Measurements from ENCODE around the gene SEPTIN1.

SEPTIN1 gene, protein sequence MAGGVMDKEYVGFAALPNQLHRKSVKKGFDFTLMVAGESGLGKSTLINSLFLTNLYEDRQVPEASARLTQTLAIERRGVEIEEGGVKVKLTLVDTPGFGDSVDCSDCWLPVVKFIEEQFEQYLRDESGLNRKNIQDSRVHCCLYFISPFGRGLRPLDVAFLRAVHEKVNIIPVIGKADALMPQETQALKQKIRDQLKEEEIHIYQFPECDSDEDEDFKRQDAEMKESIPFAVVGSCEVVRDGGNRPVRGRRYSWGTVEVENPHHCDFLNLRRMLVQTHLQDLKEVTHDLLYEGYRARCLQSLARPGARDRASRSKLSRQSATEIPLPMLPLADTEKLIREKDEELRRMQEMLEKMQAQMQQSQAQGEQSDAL

DNA sequence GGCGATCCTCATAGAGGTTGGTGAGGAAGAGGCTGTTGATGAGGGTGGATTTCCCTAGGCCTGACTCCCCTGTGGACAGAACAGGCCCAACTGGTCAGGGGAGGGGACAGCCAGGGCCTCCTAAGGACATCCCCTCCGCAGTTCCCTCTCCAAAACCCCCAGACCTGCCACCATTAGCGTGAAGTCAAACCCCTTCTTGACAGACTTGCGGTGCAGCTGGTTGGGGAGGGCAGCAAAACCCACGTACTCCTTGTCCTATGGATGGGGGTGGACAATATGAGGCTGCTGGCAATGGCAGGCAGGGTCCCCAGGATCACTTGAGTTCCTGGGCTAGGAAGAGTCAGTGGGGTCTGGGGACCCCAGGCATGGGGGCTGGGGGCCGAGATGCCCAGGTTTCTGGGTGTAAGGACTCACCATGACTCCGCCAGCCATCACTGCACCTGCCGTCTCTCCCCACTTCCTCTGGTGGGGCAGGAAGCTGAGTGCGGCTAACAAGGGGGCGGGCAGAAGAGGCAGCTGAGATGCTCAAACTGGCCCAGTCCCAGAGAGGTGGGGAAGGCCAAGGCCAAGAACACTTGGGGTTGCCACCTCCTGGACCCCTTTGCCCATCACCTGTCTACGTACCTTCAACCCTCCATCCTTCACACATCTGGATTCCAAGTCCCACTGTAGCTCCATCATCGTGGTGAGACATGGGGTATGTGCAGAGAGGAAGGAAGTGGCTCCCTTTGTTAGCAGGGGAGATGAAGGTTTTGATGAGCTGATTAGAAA lies at the start of gene SEPTIN1:
Gene SEPTIN1, minus strand, starts transcription at position 451 of the 771 bp plus-strand sequence. Its CDS starts 19 bp downstream, at position 432.
- H3K27ac Mint-ChIP-seq: peak within 1 kb of the TSS; percentile 93
- peaks cover 48% of the 10 kb centered on the region for H3K36me3 Mint-ChIP-seq (ENCODE audit: low read depth)
- peak; percentile 85 for DNase-seq
- peaks cover 55% of the 10 kb centered on the region for H3K4me1 Mint-ChIP-seq (ENCODE audit: low read depth)
- H3K9me3 Mint-ChIP-seq: no peaks in the 10 kb centered on the region
- peak within 1 kb of the TSS; percentile 90 for H3K4me3 Mint-ChIP-seq
- H3K27me3 Mint-ChIP-seq: no peaks in the 10 kb centered on the region

DNA sequence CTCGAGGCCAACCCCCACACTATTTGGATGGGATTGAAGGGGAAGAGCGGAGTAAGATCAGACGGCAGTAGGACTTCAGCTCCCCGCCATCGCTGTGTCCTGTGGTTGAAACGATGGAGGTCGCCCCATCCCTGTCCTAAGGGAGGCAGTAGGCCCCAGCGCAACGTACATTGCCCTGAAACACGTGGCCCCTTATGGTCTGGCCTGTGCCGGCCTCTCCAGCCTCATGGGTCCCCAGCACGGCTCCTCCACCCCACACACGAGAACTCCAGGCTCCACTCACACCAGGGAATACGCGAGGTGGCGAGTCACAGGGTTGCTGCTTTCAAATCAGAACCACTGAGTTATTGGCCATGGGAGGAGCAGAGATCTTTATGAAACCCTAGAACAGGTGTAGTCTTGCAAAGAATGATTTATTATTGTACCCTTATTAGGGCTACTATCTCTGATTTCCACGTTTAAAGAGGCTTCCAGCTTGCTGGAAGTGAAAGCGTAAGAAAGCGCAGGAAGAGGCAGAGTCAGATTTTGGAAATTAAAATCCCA lies 48.1 kb upstream of the SEPTIN1 start:
- peaks cover 11% of the 10 kb centered on the region for H3K36me3 Mint-ChIP-seq (ENCODE audit: low read depth)
- H3K9me3 Mint-ChIP-seq: no peaks in the 10 kb centered on the region
- H3K4me3 Mint-ChIP-seq: no peak overlapping the region
- no peaks in the 10 kb centered on the region for H3K27me3 Mint-ChIP-seq
- peaks cover 43% of the 10 kb centered on the region for H3K4me1 Mint-ChIP-seq (ENCODE audit: low read depth)
- no peak overlapping the region for H3K27ac Mint-ChIP-seq
- no peak for DNase-seq

DNA sequence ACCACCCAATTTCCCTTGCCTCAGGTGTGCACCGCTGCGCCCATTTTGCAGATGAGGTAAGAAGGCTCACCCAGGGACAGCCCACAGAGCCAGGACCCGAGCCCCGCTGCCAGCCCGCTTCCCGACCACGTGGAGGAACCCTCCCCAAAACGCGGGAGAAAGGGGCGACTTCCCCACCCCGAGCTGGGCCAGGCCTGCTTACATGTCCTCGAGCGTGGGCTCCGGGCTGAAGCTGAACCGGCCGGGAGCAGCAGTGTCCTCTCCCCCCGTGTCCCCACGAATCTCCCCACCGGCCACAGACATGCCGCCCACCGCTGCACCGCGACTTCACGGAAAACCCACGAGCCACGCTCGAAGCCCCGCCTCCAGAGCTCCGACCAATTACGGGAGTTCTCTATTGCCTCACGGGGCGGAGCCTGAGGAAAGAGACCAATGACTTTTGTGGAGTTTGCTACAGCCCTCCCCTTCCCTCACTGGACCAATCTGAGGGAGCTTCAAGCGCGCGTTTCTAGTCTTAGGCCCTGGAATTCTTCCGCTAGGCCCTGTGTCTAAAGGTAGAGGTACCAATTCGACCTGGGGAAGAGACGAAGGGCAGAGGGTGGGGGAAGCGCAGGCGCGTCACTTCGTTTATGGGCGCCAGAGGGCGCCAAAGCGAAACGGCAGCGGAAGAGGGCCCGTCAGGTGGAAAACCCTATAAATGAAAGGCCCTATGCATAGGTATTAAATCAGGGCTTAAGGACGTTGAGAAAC lies 47.5 kb upstream of the SEPTIN1 start, which contains the start of gene DCTPP1:
Gene DCTPP1, minus strand, starts transcription at position 353 of the 750 bp plus-strand sequence. Its CDS starts 50 bp downstream, at position 303.
- Mint-ChIP-seq H3K36me3 (ENCODE audit: low read depth) (peaks cover 17% of the 10 kb centered on the region), H3K9me3 (no peaks in the 10 kb centered on the region), H3K27ac (no peak within 1 kb of the TSS)

DNA sequence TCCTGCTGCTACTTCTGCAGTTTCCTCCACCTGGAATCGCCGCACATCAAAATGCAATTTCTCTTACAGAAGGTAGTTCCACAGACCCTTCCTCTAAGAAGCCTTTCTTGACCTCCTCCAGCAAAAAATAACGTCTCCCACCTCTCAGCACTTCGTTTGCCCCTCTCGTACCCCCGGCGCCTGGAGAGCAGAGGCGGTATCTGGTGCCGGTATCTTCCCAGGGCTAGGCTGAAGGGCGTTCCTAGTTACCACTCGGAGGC lies 47.0 kb upstream of the SEPTIN1 start:
- H3K9me3 Mint-ChIP-seq: no peaks in the 10 kb centered on the region
- peaks cover 35% of the 10 kb centered on the region for H3K4me1 Mint-ChIP-seq (ENCODE audit: low read depth)
- no peaks in the 10 kb centered on the region for H3K27me3 Mint-ChIP-seq
- no peak overlapping the region for H3K27ac Mint-ChIP-seq
- no peak for DNase-seq
- peaks cover 22% of the 10 kb centered on the region for H3K36me3 Mint-ChIP-seq (ENCODE audit: low read depth)
- no peak overlapping the region for H3K4me3 Mint-ChIP-seq

More for the DNA sequence above, 47.5 kb upstream of the SEPTIN1 start, which contains the start of gene DCTPP1:
- DNase-seq: peak; percentile 94
- H3K4me1 Mint-ChIP-seq (ENCODE audit: low read depth): peaks cover 40% of the 10 kb centered on the region
- H3K27me3 Mint-ChIP-seq: no peaks in the 10 kb centered on the region
- no peak within 1 kb of the TSS for H3K4me3 Mint-ChIP-seq

DNA sequence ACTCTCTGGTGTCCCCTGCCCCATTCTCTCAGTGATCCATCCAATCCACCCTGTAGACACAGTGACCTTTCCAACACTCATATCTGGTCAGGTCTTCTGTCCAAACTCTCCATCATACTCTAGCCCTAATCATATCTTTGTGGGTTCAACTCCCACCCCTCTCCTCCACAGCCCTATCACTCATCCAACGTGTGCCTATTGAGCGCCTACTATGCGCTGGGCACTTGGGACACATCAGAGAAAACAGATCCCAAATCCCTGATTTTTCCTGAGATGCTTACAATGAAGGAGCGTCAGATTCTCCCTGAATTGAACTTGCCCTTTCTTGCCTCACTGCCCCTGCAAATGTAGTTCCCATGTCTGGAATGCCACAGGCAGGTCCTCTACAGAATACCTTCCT lies 45.7 kb upstream of the SEPTIN1 start:
- Mint-ChIP-seq H3K27me3 (no peaks in the 10 kb centered on the region), H3K4me1 (ENCODE audit: low read depth) (peaks cover 27% of the 10 kb centered on the region), H3K4me3 (no peak overlapping the region), H3K9me3 (no peaks in the 10 kb centered on the region), H3K36me3 (ENCODE audit: low read depth) (peaks cover 34% of the 10 kb centered on the region), H3K27ac (no peak overlapping the region)
- no peak for DNase-seq

DNA sequence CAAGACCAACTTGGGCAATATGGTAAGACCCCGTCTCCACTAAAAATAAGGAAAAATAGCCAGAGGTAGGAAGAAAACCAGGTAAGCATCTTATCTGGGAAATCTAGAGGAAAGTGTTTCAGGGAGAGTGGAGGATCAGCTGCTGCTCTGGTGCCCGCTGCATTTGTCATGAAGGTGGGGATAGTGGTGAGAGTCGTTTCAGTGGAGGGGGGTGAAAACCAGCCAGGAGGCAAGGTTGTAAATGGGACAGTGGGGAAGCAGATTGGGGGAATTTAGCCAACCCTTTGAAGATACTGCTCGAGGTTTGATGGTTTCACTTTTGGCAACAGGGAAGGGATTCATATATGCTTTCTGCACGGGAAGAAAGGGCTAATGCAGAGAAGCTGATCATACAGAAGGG lies 38.6 kb upstream of the SEPTIN1 start:
- Mint-ChIP-seq H3K27me3 (no peaks in the 10 kb centered on the region), H3K9me3 (no peaks in the 10 kb centered on the region), H3K27ac (peak overlapping the region; percentile 63), H3K4me1 (ENCODE audit: low read depth) (peaks cover 32% of the 10 kb centered on the region), H3K36me3 (ENCODE audit: low read depth) (peaks cover 79% of the 10 kb centered on the region), H3K4me3 (no peak overlapping the region)
- no peak for DNase-seq

DNA sequence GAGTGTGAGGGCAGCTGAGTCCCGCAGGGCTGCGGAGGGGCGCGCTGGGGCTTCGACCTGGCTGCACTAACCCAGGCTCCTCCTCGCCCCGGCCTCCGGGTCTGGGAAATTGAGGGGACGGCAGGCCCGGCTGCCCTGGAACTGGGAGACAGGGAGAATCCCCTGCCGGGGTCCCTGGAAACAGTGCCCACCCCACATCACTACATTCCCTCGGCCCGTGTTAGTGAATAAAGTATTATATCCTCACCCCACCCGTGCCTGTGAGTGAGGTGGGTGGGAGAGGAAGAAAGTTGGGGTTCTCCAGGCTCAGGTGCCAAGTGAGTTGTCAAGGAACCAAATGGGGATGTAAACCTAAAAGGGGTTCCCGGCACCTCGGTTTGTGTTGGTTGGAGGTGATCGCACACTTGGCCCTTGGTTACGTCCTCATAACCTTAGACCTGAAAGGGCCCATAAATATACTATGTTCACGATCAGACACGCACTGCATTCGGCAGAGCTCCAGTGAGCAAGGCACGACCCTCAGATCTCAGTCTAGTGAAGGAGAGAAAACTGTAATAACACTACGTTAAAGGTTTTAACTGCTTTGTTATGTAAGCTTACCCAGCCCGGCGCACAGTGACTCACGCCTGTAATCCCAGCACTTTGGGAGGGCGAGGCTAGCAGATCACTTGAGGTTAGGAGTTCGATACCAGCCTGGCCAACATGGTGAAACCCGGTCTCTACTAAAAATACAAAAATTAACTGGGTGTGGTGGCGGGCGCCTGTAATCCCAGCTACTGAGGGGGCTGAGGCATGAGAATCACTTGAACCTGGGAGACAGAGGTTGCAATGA lies 36.2 kb upstream of the SEPTIN1 start:
- H3K27ac Mint-ChIP-seq: peak overlapping the region; percentile 84
- peaks cover 72% of the 10 kb centered on the region for H3K36me3 Mint-ChIP-seq (ENCODE audit: low read depth)
- H3K4me3 Mint-ChIP-seq: peak overlapping the region; percentile 57
- no peak for DNase-seq
- no peaks in the 10 kb centered on the region for H3K9me3 Mint-ChIP-seq
- H3K27me3 Mint-ChIP-seq: no peaks in the 10 kb centered on the region
- peaks cover 37% of the 10 kb centered on the region for H3K4me1 Mint-ChIP-seq (ENCODE audit: low read depth)

DNA sequence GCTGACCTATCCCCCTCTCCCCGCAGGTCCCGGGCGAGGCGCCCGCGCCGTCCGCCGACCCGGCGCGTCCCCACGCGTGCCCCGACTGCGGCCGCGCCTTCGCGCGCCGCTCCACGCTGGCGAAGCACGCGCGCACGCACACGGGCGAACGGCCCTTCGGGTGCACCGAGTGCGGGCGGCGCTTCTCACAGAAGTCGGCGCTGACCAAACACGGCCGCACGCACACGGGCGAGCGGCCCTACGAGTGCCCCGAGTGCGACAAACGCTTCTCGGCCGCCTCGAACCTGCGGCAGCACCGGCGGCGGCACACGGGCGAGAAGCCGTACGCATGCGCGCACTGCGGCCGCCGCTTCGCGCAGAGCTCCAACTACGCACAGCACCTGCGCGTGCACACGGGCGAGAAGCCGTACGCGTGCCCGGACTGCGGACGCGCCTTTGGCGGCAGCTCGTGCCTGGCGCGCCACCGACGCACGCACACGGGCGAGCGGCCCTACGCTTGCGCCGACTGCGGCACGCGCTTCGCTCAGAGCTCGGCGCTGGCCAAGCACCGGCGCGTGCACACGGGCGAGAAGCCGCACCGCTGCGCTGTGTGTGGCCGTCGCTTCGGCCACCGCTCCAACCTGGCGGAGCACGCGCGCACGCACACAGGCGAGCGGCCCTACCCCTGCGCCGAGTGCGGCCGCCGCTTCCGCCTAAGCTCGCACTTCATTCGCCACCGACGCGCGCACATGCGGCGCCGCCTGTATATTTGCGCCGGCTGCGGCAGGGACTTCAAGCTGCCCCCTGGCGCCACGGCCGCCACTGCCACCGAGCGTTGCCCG lies 35.4 kb upstream of the SEPTIN1 start:
- peak; percentile 92 for DNase-seq
- peaks cover 41% of the 10 kb centered on the region for H3K4me1 Mint-ChIP-seq (ENCODE audit: low read depth)
- no peaks in the 10 kb centered on the region for H3K9me3 Mint-ChIP-seq
- peak overlapping the region; percentile 55 for H3K27ac Mint-ChIP-seq
- no peaks in the 10 kb centered on the region for H3K27me3 Mint-ChIP-seq
- H3K36me3 Mint-ChIP-seq (ENCODE audit: low read depth): peaks cover 73% of the 10 kb centered on the region
- H3K4me3 Mint-ChIP-seq: peak overlapping the region; percentile 59

DNA sequence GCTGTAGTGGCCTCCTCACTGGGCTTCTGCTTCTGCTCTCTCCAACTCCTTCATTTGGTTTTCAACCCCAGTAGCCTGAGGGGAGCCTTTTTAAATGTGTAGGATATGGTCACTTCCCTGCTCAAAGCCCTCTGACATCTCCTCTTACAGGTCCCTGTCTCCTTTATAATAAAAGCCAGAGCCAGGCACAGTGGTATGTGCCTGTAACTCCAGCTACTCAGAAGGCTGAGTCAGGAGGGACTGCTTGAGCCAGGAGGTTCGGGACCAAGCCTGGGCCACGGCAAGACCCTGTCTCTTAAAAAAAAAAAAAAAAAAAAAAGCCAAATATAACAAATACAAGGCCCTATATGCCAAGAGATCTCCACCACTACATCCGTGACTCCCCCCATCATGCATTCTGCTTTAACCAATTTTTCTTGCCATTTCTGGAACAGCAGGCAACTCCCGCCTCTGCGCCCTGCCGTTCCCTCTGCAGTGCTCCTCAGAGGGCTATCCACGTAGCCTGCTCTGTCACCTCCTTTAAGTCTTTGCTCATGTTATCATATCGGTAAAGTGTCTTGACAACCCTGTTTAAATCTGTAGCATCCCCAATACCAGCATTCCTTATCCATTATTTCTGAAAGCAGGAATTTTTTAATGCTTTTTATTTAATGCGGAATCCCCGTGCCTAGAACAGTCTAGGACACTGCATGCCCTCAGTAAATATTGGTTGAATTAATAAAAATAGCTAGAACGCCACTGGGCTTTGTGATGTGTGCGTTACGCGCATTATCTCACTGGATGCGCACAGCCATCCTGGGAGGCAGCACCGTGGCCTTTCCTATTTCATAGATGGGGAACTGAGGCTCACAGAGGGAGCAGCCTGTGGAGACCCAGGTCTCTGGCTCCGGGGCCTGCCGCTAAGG lies 34.5 kb upstream of the SEPTIN1 start:
- no peaks in the 10 kb centered on the region for H3K9me3 Mint-ChIP-seq
- H3K36me3 Mint-ChIP-seq (ENCODE audit: low read depth): peaks cover 73% of the 10 kb centered on the region
- H3K4me1 Mint-ChIP-seq (ENCODE audit: low read depth): peaks cover 46% of the 10 kb centered on the region
- peak overlapping the region; percentile 16 for H3K4me3 Mint-ChIP-seq
- H3K27ac Mint-ChIP-seq: peak overlapping the region; percentile 41
- no peak for DNase-seq
- no peaks in the 10 kb centered on the region for H3K27me3 Mint-ChIP-seq

DNA sequence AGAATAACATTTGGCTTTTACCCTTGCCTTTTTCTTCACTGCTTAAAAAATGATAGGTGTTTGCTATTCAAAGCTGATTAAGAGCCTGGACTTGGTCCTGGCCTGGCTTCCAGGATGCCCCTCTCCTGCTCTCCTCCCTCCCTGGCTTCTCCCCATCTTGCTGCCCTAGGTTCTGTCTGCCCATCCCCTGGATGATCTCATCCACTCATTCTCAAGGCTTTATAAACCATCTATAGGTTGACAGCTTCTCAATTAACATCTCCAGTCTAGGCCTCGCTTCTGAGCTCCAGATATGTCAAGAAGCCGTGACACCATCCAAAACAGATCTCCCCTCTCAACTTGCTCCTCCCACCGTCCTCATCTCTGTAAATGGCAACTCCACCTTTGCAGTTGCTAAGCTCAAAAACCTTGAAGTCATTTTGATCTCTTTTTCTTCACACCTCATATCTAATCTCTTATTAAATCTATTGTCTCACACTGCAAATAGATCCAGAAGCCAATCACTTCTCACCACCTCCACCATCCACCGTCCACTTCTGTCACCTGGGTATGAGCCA lies 33.8 kb upstream of the SEPTIN1 start:
- Mint-ChIP-seq H3K27me3 (no peaks in the 10 kb centered on the region), H3K36me3 (ENCODE audit: low read depth) (peaks cover 73% of the 10 kb centered on the region), H3K9me3 (no peaks in the 10 kb centered on the region), H3K4me1 (ENCODE audit: low read depth) (peaks cover 45% of the 10 kb centered on the region), H3K27ac (peak overlapping the region; percentile 35), H3K4me3 (no peak overlapping the region)
- DNase-seq: no peak

DNA sequence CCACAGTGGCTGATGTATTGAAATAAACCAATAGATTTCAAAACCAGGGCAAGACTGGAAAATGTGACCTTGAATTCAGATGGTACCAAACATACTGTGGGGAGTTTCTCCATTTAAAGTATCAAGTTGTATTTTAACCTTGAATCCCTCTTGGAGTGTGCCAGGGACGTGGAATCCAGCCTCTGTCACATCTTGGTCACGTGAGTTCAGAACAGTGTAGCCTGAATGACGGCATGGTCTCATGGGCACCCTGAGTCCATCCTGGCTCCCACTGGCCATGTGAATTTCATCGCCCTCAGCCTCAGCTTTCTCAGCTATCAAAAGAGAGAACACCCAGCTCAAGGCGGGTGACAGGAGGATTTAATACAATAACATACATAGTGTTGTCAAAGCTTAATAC lies 31.8 kb upstream of the SEPTIN1 start:
- no peak overlapping the region for H3K4me3 Mint-ChIP-seq
- peak overlapping the region; percentile 70 for H3K27ac Mint-ChIP-seq
- H3K4me1 Mint-ChIP-seq (ENCODE audit: low read depth): peaks cover 51% of the 10 kb centered on the region
- H3K27me3 Mint-ChIP-seq: no peaks in the 10 kb centered on the region
- peaks cover 77% of the 10 kb centered on the region for H3K36me3 Mint-ChIP-seq (ENCODE audit: low read depth)
- DNase-seq: no peak
- H3K9me3 Mint-ChIP-seq: no peaks in the 10 kb centered on the region

DNA sequence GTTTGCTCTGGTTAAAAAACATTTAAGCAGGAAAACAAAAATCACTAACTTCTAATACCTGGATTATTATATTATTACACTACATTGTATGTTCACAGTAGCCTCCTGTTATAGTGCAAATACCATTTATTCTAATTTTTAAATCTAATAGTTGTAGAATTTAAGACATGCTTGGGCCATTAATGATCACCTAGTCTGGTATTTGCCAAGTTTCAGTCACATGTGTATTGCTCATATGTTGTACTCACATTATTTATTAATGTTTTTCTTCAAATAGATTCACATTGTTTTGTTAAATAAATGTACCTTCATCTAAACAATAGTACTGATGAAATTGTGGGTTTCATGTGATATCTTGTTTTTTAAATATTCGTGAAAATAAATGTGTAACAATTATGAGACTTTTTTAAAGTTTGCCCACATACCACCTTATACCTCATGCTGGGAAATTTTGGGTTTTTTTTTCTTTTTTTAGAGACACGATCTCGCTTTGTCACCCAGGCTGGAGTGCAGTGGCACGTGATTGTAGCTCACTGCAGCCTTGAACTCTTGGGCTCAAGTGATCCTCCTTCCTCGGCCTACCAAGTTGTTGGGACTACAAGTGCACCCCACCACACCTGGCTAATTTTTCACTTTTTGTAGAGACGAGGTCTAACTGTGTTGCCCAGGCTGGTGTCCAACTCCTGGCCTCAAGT lies 30.9 kb upstream of the SEPTIN1 start:
- DNase-seq: no peak
- Mint-ChIP-seq H3K36me3 (ENCODE audit: low read depth) (peaks cover 69% of the 10 kb centered on the region), H3K27me3 (no peaks in the 10 kb centered on the region), H3K9me3 (no peaks in the 10 kb centered on the region), H3K27ac (peak overlapping the region; percentile 70), H3K4me3 (no peak overlapping the region), H3K4me1 (ENCODE audit: low read depth) (peaks cover 51% of the 10 kb centered on the region)

Measured in activated T-cell treated with anti-CD3 and anti-CD28 coated beads, Interleukin-2, amount 50 U/mL, for 24 hours (primary cell).